HG03575 (cell line): ENCODE data around the gene GALNT6.
"Not testable (repeated sequence)": the region's sequence is repeated elsewhere in the genome, so short reads cannot be mapped to it uniquely, and the experiment has no call there.

Experiments used
- ATAC-seq: cut with Tn5 transposase; IDR thresholded peaks from one replicate; pipeline ENCODE4 v1.9.1; 2021; ENCODE audit not compliant: unreplicated experiment, insufficient number of reproducible peaks, low FRiP score; ENCODE audit errors: extremely low read depth

The GALNT6 gene

GRCh38 chr12:51333536-51333935 is 57.7 kb downstream of the GALNT6 start:
- ATAC-seq = no peak

- no peak for ATAC-seq
Measured at GRCh38 chr12:51330186-51330585, 61.0 kb downstream of the GALNT6 start.

GRCh38 chr12:51329742-51330141 is 61.5 kb downstream of the GALNT6 start:
- no peak for ATAC-seq

- no peak for ATAC-seq
Measured at GRCh38 chr12:51328587-51328986, 62.6 kb downstream of the GALNT6 start.

DNA sequence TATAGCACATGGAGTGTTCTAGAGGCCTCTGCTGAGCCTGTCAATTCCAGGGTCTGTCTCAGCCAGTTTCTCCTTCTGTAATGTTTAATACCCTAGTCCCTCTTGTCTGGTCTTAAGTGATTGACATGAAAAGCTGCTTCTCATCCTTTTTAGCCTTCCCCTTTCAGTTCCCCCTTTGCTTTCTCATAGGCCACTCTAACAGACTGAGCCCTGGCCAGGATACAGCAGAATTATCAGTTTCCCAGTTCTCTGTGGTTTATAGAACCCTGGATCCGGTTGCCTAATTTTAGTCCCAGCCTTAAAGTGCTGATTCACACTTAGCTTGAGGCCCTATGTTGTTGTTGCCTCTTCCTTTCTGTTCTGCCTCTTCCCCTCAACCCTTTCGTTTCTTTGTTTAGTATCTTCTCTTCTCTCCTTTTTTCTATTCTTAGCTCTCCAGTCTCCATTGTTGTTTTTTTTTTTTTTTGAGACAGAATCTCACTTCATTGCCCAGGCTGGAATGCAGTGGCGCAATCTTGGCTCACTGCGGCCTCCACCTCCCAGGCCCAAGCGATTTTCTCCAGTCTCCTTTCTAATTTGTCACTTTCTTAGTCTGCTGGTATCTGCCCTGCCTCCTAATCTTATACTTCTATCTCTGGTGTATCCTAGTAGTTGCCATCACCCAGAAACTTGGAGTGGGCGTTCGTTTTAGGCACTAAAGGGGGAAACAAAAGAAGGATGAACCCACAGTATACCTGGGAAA is 64.3 kb downstream of the GALNT6 start:
- no peak for ATAC-seq

- no peak for ATAC-seq
Measured at GRCh38 chr12:51324953-51325352, 66.3 kb downstream of the GALNT6 start.

GRCh38 chr12:51323966-51324895 is 67.0 kb downstream of the GALNT6 start, which contains the start of gene BIN2:
Gene BIN2, minus strand, starts transcription at chr12:51324174. Its CDS starts 72 bp downstream, at chr12:51324102.
- no peak for ATAC-seq

GRCh38 chr12:51323317-51323960 is 67.8 kb downstream of the GALNT6 start:
- no peak for ATAC-seq

DNA sequence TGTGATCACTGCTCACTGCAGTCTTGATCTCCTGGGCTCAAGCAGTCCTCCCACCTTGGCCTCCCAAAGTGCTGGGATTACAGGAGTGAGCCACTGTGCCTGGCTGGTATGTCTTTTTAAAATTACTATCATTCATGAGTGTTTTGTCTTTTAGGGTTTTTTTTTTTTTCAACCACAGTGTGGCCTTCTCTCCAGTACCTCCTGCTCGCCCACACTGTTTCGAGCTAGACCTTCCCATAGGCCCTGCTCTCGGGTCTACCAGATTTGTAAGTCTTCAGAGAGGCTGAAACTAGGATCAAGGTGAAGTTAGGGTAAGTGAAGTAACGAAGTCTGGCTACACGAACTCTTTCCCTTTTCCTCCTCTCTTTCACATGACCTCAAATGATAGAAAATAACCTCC is 68.8 kb downstream of the GALNT6 start:
- ATAC-seq = no peak

- no peak for ATAC-seq
Measured at GRCh38 chr12:51321882-51322281, 69.3 kb downstream of the GALNT6 start.

DNA sequence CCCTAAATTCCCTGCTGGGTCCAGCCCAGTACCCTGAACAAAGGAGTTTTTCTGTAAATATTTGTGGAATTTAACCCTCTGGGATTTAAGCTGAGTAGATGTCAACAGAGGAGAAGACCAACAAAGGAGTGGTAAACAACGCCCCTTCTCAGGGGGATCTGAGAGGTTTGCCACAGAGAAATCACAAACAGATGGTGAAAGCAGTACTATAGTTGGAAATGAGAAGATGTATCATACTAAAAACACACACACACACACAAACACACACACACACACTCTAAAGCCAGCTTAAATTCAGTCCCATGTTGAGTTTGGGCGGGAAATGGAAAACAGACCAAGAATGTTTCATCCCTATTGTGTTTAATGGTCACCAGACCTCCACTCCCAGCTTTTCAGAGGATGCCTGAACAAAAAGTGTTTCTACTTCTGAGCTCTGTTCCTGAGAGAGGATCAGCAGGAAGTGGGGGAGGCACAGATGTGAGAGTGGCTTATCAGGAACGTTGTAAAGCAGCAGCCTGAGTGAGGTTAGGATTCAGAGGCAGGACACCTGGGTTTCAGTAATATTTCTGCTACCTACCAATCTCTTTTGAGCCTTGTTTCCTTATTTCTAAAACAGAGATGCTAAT is 70.4 kb downstream of the GALNT6 start:
- no peak for ATAC-seq

- ATAC-seq = no peak
Measured at GRCh38 chr12:51320311-51320694, 70.9 kb downstream of the GALNT6 start.

GRCh38 chr12:51318846-51319599 is 72.2 kb downstream of the GALNT6 start:
- no peak for ATAC-seq

DNA sequence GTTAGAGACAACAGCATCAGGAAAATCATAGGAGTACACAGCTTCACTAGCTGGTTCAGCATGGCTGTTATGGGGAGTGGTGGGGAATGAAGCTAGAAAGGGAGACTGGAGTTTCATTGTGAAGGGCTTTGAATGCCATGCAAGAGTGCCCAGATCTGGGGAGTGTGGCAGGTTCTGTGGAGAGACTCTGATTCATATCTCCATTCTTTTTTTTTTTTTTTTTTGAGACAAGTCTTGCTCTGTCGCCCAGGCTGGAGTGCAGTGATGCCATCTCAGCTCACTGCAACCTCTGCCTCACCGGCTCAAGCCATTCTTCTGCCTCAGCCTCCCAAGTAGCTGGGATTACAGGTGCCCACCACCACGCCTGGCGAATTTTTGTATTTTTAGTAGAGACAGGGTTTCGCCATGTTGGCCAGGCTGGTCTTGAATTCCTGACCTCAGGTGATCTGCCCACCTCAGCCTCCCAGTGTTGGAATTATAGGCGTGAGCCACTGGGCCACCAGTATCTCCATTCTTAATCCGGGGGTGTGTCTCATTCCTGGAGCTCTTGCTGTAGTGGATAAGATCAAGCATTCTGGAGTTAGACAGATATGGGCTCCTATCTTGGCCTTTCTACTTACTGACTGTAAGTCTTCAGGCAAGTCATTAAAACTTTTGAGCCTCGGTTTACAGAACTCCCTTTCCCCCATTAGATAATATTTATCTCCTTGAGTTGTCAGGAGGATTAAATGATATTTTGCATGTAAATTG is 73.0 kb downstream of the GALNT6 start:
- not testable (repeated sequence) for ATAC-seq

DNA sequence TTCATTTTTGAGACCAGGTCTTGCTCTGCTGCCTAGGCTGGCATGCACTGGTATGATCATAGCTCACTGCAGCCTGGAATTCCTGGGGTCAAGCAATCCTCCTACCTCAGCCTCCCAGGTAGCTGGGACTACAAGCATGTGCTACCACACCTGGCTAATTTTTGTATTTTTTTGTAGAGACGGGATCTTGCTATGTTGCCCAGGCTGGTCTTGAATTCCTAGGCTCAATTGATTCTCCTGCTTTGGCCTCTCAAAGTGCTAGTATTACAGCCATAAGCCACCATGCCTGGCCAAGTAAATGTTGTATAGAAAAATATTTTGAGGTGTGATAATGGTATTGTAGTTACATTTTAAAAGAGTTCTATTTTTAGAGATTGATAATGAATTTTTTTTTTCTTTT is 79.8 kb downstream of the GALNT6 start:
- ATAC-seq = no peak

- no peak for ATAC-seq
Measured at GRCh38 chr12:51307655-51308593, 83.3 kb downstream of the GALNT6 start.

DNA sequence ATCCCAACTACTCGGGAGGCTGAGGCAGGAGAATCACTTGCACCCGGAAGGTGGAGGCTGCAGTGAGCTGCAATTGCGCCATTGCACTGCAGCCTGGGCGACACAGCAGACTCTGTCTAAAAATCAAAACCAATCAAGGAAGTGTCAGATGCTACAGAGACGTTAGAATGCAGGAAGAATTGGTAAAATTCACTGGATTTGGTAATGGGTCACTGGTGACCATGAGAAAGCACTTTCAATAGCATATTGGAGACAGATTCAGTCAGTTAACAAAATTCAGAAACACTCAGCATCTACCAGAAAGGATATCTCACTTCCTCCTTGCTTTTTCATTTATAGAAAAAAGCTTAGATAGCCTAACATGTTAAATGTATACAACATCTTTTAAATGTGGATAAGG is 84.7 kb downstream of the GALNT6 start:
- ATAC-seq = no peak
